ENCODE measurements around the gene SNRNP35.

DNA sequence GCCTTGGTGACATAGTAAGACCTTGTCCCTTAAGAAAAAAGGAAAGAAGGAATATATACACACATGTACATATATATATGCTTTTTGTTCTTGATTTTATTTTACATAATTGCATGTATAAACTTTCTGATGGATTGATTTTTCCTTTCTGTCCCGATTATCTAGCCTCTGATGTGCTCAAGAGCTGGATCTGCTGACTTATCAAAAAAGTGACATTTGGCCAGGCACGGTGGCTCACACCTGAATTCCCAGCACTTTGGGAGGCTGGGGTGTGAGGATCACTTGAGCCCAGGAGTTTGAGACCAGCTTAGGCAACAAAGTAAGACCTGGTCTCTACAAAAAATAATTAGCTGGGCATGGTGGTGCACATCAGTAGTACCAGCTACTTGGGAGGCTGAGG lies 12.0 kb downstream of the SNRNP35 start:
- no peak for TF ChIP-seq POLR2AphosphoS5 (IDR thresholded peaks at IDR 0.05)
- TF ChIP-seq, protein P1, sequence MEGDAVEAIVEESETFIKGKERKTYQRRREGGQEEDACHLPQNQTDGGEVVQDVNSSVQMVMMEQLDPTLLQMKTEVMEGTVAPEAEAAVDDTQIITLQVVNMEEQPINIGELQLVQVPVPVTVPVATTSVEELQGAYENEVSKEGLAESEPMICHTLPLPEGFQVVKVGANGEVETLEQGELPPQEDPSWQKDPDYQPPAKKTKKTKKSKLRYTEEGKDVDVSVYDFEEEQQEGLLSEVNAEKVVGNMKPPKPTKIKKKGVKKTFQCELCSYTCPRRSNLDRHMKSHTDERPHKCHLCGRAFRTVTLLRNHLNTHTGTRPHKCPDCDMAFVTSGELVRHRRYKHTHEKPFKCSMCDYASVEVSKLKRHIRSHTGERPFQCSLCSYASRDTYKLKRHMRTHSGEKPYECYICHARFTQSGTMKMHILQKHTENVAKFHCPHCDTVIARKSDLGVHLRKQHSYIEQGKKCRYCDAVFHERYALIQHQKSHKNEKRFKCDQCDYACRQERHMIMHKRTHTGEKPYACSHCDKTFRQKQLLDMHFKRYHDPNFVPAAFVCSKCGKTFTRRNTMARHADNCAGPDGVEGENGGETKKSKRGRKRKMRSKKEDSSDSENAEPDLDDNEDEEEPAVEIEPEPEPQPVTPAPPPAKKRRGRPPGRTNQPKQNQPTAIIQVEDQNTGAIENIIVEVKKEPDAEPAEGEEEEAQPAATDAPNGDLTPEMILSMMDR (IDR thresholded peaks at IDR 0.05), result no peak
- TF ChIP-seq POLR2A (IDR thresholded peaks at IDR 0.05), result no peak
